ENCODE measurements around the gene NOTCH2.
"Not testable (repeated sequence)": the region's sequence is repeated elsewhere in the genome, so short reads cannot be mapped to it uniquely, and the experiment has no call there.

The NOTCH2 gene

DNA sequence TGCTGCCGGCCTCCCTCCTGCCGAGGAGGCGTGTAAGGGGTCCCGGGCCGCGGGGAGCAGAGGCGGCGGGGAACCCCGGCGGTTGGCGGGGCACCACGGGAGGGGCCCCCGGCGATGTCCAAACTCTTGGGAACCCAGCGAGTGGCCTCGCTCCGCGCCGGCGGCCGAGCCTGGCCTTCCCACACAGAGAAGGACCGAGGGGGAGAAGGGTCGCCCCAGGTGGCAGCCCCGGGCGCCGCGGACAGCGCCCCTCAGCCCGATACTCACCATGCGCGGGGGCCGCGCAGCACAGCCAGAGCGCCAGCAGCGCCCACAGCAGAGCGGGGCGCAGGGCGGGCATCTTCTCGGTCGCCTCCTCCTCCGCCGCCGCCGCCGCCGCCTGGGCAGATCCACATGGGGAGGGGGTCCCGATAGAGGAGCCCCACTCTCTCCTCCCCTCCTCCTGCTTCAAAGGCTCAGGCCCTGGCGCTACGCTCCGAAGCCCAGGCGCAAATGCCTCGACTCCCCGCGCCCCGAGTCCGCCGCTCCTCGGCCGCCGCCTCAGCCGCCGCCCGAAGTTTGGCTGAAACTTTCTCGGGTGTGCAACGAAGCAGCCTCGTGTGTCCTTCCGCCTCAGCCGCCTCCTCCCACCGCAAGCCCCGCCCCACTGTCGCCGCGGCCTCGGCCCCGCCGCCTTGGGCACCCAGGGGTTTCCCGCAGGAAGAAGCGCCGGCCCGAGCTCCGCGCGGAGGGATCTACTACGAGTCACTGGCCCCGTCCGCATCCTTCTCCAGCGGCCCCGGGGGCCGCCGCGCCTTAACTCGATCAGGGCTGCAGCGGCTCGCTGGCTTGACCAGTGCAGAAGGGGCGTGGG is at the start of gene NOTCH2:
Gene NOTCH2, minus strand, starts transcription at position 596 of the 853 bp plus-strand sequence. Its CDS starts 256 bp downstream, at position 340.
- peak; percentile 29 to 46 for DNase-seq (ENCODE audit: low read depth in 2 of 2)

DNA sequence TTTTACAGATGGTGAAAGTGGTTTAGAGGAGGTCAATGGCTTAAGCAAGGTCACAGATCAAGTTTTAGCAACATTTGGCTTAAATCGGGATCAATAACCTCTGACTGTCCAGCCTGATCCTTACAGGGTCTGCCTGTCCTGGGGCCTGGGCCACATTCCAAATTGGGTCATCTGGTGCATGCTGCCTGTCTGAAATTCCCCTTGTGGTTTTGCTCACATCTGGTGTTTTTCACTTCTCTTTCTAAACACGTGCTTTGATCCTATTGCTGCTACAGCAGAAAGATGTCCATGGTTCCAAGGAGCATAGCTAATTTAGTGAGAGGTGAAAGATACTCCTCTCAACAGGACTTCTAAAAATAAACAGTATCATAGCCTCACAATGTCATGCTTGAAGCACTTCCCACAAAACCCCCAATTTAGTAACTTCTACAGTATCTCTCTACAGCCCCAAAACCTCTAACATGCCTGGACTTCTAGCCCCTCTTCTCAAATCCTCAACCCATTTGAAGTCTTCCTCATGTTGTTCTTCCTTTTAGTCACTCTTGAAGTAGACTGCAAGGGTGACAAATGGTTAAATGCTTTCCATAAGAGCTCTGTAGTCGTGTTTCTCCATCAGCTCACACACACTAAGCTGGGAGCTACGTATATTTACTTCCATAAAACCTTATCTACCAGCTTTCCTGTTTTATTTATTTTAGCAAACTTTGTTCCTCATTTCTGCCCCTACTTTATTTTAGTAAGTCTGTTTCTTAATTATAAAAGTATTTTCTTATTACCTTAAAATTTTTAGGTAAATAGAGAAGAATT is 48.1 kb upstream of the NOTCH2 start:
- not testable (repeated sequence) for DNase-seq (ENCODE audit: low read depth in 2 of 2)

DNA sequence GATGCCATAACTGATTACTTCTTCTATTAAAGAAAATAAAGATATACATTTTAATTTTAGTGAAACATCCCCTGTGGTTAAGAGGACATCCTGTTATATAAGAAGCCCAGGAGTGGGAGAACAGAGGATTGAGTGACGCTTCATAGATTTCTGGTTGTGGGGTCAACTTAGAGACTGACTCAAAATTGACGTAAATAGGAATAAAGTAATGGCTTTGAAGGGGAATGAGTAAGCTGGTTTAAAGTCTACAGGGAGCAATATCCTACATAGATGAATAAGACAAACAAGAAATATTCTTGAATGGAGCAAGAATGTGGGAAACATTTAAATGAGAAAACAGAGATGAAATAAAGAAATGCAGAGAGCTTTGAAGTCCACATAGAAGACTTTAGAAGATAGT is 46.6 kb upstream of the NOTCH2 start:
- DNase-seq (ENCODE audit: low read depth in 2 of 2): not testable (repeated sequence)

DNA sequence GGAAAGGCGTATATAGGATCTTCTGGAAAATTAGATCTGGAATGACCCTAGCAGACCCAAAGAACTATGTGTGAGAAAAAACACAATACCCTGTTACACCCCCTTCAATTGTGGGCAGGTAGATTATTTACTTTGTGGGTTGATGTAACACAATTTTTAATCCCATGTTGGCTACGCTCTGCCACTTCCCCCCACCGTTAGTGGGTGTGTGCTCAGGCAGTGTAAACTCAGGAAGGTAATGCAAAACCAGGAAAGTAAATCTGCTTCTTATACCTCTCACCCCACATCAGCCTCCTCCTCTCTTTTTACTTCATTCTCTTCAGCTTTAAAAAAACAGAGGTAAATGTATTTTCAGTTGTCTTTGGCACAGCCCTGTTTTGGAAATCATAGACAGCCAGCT is 43.7 kb upstream of the NOTCH2 start:
- DNase-seq (ENCODE audit: low read depth in 2 of 2): not testable (repeated sequence)

DNA sequence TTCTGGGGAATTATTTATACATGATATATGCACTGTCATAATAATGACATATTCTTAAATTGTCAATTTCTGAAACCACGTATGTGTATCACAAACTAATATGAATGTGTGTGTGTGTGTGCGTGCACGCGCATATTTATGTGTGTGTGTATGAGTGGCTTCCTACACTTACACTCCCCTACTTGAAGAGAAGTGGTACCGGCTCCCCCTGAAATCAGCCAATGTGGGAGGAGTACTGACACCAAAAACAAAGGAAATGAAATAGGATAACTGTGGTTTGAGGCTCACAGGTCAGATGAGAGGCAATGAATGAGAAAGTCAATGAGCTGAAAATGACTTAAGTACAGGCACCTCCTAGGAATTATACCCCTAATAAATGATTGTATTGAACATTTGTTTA is 42.8 kb upstream of the NOTCH2 start:
- DNase-seq (ENCODE audit: low read depth in 2 of 2): not testable (repeated sequence)

DNA sequence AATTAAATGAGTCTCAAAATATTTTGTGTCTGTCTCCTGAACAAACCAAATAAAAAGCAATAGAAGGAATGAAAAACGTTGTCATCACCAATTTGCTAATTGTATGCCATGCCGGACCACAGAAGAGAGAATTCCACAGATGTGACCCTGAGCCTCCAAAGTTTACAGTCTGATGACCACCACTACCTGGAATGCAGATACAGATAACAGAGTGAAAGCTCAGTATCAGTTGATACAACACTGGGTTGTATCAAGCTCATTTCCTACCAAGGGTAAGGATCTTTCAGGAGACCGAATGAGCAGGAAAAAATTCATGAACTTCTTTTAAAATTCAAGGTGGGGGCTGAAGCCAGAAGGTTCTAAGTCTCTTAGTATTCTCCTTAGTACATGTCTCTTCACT is 42.3 kb upstream of the NOTCH2 start:
- DNase-seq (ENCODE audit: low read depth in 2 of 2): not testable (repeated sequence)

DNA sequence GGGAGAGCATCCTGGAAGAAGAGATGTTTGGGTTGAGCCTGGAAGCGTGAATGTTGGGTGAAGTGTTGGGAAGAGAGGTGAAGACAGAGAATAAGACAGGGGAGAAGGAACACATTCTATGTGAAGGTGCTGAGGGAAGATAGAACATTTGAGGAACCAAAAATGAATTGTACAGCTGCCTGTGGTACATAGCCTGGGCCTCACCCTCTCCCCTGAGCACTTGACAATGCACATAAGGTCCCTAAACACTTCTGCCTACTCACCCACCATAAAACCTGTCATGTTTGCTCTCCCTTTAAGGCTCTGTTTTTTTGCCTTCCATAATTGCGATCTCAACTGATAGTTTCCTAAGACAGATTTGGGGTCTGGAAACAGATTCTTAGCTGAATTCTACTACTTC is 41.5 kb upstream of the NOTCH2 start:
- DNase-seq (ENCODE audit: low read depth in 2 of 2): not testable (repeated sequence)

DNA sequence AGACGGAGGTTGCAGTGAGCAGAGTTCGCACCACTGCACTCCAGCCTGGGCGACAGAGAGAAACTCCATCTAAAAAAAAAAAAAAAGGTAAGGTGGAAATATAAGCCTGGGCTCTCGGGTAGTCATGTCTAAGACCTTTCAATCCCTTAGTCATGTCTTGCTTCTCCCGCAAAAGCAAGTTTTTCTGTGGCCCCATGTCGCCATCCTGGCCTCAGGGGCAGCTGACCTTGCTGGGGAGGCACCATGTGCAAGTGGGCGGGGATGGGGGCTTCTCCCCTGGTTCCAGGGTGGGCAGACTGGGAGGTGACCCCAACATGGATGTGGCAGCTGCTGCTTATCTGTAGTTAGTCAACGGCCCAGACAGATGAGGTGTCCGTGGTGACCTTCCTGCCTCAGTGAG is 40.2 kb upstream of the NOTCH2 start:
- not testable (repeated sequence) for DNase-seq (ENCODE audit: low read depth in 2 of 2)

DNA sequence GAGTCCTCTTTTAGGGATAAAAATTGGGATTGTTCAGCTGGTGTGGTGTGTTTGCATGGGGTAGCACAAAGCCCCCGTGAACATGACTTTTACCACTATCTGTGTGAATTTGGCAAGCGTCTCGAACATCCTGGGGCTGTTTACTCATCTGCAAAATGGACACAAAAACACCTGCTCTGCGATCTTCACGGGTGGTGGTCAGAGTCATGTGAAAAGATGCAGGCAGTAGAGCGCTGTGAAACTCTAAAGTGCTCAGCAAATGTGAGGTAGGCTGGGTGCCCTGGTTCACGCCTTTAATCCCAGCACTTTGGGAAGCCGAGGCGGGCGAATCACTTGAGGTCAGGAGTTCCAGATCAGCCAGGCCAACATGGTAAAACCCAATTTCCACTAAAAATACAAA is 39.7 kb upstream of the NOTCH2 start:
- DNase-seq (ENCODE audit: low read depth in 2 of 2): not testable (repeated sequence)

DNA sequence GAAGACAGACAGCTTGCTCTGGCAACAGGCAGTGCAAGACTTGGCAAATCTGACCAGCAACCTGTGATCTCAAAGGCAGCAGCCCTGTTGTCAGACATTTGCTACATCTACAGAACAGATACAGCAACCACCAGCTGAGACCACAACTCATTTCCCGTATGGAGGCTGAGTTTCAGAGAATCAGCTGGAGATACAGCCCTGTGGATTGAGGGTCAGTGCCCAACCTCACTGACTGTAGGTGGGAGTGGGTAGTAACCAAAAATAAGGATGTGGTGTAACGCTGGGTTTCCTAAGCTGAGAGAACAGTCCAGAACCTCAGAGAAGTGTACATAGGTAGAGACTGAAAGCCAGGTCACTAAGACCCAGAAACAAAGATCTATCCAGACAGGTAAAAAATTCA is 35.8 kb upstream of the NOTCH2 start:
- not testable (repeated sequence) for DNase-seq (ENCODE audit: low read depth in 2 of 2)

DNA sequence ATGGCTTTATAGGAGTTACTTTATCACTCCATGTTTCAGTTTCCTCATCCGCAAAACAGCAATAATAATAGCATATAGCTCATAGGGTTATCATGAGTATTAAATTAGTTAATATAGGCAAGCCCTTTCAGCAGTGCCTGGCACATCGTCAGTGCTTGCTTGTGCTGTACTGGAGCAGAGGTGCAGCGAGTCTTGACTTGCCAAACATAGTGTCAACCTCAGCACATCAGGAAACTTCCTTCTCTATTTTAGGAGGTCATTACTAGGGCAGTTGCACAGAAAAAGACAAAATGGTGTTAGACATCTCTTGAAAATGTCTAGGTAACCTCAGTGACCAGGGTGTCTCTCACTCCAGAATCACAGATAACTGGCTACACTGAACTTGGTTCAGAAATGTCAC is 34.3 kb upstream of the NOTCH2 start:
- not testable (repeated sequence) for DNase-seq (ENCODE audit: low read depth in 2 of 2)

DNA sequence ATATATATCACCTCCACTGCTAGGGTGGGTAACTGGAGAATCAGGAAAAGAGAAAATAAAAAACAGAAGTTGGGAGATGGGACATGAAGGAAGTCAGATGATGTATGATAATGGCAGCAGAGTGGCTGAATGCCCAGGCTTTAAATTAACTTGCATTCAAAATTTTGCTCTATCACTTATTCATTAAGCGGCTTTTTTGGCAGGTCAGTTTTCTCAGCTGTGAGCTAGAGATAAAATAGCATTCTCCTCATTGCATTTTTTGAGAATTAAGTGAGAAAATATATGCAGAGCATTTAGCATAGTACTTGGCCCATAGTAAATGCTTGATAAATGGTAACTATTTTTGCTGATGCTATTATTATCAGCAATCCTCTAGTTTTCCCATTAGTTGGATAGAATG is 32.1 kb upstream of the NOTCH2 start:
- DNase-seq (ENCODE audit: low read depth in 2 of 2): not testable (repeated sequence)

DNA sequence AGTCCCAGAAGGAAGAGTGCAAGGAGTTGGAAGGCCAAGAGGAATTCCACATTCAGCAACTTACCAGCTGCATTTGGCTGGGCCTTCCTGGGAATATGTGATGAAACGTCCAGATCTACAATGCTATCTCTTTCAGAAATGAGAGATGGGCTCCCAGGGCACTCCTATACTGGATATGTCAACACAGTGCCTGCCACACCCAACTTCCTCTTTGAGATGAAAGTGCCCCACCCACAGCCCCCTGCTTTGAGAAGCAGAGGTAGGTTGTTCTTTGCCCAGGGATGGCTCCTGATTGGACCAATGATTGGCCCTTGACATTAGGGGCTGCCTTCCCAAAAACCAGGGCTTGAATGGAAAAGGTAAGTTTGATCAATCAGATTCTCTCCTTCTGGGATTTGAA is 31.1 kb upstream of the NOTCH2 start:
- DNase-seq (ENCODE audit: low read depth in 2 of 2): not testable (repeated sequence)

DNA sequence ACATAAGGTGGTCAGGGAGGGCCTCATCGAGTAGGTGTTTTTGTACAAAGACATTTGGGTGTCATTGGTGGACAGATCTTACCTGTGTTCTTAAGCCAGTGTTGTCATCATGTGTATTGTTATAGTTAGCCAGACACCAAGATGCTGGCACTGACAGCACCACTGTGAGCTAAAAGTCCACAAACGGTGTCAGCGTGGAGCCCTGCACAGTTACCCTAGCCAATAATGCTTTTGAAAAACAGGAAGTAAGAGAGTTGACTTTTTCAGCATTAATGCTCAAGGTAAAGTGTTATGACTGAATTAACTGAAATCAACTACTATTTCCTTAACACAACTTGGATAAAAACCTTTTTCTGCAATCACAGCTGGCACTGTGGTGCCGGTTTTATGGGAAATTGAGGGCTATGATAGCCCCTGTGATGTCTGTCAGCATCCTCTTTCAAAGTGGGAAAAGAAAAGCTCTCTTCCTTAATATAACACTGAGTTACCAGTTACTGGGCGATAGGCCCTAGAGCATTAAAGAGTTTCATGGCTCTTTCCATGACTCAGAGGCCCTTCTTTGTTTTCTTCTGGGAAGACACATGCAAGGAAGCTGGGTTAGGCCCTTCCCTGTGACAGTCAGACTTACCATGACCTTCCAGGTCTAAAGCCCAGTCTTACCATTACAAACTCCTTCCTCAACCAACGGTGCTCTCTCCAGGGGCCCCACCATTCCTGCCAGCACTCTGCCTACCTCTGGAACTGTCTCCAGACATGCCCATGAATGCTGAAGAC is 29.7 kb upstream of the NOTCH2 start:
- DNase-seq (ENCODE audit: low read depth in 2 of 2): not testable (repeated sequence)

DNA sequence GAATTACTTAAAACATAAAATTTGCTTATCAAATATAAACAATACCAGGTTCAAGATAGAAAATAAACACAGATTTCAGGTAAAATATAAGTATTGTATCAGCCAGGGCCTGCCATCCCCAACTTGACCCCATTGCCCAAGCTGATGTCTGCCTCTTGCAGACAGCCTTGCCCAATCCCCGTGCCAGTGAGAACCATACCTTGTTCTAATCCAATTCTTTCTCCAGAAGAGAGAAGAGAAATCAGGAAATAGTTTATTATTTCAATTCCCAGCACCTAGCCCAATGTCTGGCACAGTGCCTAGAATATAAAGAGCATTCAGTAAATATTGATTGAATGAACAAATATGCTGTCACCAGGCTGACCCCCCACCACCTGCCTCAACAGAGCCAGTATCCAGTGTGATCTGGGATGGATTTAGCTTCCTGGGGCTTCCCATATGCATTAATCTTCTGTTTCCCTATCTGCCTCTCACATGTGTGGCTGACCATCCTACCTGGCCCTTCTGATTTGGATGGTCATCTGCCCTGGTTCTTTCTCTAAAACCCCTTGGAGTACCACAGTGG is 27.6 kb upstream of the NOTCH2 start:
- not testable (repeated sequence) for DNase-seq (ENCODE audit: low read depth in 2 of 2)

DNA sequence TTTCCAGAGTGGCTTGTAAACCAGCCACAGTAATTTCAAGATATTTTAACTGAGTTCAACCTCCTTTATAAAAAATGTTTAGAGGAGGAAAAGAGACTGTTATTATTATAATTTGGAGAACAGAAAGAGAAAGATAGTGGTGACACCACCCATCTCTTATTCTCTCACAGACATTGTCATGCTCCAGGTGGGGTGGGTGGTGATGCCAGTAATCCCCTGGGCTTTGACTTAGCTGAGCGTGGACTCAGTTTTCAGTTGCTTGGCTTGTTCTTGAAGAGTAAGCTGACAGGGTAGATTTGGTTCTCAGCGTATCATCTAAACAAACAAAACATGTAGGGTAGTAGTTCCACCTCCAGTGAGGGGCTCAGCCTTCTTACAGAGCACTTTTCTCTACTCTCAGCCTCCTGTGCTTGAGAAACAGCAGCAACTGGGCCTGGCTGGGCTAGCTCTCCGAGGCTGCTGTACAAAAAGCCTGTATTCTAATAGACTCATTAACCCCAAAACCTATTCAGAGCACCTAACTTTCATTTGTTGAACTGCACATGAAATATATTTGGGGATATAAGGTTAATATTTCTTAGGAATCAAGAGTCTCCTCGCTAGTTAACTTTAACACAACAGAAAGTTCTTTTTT is 24.2 kb upstream of the NOTCH2 start:
- DNase-seq (ENCODE audit: low read depth in 2 of 2): not testable (repeated sequence)

DNA sequence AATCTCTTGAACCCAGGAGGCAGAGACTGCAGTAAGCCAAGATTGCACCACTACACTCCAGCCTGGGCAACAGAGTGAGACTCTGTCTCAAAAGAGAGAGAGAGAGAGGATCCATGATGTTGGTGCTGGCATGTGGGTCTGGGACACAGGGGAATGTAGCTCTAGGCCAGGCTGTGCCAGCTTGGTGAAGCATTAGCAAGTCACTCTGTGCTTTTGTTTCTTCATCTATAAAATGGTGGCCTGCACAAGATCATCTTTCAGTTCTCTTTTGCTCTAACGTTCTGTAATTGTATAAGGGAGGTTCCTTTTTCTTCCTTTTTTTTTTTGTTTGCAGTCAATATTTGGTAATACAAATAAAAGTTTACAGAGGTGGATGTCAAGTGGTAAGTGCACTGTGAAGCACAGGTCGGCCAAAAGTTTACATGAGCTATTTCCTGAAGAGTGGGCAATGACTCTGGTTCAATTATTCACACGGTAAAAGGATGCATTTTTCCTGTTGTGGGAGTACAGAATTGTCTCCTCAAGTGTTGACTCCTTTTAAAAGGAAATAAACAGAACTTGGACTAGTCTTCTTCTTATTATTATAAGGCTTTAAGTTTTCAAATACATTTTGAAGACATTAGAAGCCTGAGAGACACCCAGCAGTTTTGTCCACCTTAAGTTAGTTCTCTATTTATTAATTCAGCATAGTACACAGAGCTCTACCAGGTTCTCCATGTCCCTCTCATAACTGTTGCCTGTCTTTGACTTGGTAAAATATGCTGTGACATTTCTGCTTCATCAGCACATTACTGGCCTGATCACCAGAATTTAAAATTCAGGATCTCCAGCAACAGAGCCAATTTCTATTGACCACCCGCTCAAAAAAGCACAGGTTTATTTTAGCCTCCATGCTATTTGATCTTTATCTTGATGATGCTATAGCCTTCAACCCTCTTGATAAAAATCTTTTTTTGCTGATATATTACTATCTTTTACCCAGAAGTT is 23.1 kb upstream of the NOTCH2 start:
- DNase-seq (ENCODE audit: low read depth in 2 of 2): not testable (repeated sequence)

DNA sequence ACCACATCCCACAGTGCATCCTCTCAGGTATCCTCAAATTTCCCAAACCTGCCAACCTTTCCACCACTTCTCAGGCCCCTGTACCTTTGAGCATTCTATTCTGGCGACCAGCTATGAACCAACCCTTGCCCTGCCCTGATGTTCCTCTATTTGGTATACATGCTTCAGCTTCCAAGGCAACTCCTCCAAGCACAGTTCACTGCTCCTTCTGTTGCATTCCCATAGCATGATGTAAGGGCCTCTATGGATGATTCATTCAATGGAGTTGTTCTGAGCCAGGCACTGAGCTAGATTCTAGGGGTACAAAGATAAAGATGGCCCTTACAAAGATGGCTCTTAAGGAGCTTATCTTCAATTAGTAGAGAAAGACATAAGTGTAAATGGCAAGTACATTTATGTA is 21.4 kb upstream of the NOTCH2 start:
- DNase-seq (ENCODE audit: low read depth in 2 of 2): not testable (repeated sequence)

DNA sequence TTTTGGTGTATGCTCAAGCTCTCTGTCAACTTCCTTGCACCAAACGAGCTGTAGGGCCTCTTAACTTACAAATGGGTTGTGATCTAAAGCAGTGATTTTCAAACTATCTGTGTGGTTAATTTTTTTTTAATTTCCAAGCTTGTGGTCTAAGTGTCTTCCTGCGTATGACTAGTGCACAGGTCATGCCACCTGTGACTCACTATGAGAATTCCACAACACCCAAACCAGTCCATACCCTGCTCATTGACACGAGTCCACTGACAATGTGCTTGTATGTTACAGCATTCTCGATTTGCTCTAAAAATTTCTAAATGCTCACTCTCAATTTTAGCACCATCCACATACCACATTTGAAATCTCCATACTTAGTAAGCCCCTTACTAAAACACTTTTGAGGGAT is 18.5 kb upstream of the NOTCH2 start:
- DNase-seq (ENCODE audit: low read depth in 2 of 2): peak; percentile 12 to 35

DNA sequence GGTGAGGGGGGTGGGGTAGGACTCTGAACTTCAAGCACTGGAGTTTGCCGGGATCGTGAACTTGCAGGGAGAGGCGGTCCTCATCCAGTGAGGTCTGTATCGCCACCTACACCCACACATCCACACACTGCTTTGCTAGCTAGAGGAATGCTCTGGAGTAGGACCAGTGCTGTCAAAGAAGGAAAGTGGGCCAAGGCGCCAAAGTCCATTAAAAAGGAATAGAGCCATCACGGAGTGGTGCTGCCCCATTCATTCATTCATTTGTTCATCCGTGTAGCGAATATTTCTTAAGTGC is 405 bp upstream of the NOTCH2 start:
- not testable (repeated sequence) for DNase-seq (ENCODE audit: low read depth in 2 of 2)

All from stimulated activated CD8-positive, alpha-beta memory T cell treated with anti-CD3 and anti-CD28 coated beads, Interleukin-15, amount 100 ng/mL, for 4 hours (primary cell).